SKM-1 treated with dmso at 0.1 percent for 144 hours (cell line): ENCODE measurements around the gene DDX28.
A peak's percentile ranks its signal among the peaks of the same experiment; 100 is the strongest.
"Not testable (repeated sequence)": the region's sequence is repeated elsewhere in the genome, so short reads cannot be mapped to it uniquely, and the experiment has no call there.

ENCODE experiments used
- DNase-seq: peaks from one replicate; lab custom pipeline; 2025; ENCODE audit not compliant: unreplicated experiment; lab: John Stamatoyannopoulos, UW

DDX28 gene

DNA sequence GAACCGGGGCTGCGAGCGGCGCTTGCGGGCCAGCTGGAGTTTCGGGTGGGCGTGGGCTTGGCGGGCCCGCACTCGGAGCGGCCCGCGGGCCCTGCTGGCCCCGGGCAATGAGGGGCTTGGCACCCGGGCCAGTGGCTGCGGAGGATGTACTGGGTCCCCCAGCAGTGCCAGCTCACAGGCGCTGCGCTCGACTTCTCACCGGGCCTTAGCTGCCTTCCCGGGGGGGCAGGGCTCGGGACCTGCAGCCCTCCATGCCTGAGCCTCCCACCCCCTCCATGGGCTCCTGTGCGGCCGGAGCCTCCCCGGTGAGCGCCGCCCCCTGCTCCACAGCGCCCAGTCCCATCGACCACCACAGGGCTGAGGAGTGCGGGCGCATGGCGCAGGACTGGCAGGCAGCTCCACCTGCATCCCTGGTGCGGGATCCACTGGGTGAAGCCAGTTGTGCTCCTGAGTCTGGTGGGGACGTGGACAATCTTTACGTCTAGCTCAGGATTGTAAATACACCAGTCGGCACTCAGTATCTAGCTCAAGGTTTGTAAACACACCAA is 24.7 kb downstream of the DDX28 start:
- not testable (repeated sequence) for DNase-seq

DNA sequence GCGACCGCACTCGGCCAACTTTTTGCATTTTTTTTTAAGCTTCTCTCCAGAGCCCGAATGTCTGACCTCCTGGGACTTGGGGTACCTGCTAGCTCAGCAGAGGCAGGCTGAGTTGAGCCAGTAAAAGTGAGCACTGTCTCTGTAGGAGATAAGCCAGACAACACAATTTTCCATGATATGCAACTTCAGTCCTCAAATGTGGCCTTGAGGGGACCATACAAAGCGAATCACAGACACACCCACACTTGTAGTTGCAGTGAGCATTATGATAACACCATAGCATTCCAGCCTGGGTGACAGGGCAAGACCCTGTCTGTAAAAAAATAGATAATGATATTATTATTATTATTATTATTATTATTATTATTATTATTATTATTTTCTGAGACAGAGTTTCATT is 26.4 kb downstream of the DDX28 start:
- no peak for DNase-seq

DNA sequence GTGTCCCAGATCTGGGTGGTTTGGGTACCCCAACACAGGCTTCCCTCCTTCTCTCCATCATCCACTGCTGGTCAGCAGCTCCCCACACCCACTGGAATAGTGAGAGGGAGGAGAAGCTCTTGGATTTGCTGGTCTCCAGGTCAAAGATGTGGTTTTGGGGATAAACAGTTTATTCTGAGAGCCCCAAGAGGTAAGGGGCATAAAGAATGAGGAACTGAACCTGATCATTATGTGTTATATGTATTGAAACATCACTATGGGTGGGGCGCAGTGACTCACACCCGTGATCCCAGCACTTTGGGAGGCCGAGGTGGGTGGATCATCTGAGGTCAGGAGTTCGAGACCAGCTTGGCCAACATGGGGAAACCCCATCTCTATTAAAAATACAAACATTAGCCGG is 27.6 kb downstream of the DDX28 start:
- peak; percentile 12 for DNase-seq

DNA sequence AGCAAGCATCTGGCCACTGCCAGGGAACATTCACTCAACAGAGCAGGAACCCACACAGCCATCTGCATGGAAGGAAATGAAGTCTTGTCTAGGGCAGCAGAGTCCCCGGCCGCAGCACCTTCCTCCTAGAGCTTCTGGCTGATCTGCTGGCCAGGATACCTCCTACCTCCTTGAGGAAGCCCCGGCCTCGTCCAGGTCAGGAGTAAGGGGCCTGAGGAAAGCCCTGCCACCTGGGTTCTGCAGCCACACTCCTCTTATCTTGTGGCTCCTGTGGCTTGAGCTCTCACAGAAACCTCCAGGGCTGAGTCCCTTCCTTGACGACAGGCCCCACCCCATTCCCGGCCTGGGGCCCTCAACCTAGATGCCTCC is 29.0 kb downstream of the DDX28 start:
- DNase-seq = not testable (repeated sequence)

DNA sequence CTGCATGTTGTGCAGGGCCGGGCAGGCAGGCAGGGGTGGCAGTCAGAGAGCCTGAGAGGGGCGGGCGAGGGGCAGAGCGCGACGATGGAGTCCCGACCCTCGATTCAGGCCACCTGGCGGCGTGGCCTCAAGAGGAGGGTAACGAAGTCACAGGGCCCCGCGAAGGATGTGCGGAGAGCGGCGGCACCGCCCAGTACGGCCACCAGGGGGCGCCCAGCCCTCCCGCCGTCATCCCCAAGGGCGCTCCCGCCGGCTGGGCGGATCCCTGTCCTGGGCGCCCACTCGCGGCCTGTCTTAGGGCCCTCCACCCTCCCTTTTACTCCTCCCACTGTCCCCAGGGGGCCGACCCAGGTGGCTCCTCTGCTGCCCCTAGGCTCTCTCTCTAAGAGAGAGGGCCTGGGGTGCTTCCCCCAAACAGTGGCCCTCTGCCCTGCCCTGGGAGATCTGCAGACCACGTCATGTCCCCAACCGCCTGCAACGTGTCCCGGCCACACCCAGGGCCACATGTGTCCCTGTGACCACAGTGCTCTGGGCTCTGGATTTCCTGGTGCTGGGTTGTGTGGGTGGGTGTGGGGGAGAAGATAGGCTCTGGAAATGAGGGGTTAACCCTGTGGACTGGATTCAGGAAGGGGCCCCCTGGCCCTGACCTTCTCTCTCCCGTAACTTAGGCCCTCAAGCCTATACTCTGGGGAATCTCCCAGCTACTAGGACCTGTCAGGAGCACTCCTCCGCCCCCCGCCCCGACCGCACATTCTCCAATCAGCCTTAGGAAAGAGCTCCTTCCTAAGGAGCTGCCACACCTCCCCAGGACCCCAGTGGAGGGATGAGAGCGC is 29.6 kb downstream of the DDX28 start:
- peak; percentile 79 for DNase-seq

DNA sequence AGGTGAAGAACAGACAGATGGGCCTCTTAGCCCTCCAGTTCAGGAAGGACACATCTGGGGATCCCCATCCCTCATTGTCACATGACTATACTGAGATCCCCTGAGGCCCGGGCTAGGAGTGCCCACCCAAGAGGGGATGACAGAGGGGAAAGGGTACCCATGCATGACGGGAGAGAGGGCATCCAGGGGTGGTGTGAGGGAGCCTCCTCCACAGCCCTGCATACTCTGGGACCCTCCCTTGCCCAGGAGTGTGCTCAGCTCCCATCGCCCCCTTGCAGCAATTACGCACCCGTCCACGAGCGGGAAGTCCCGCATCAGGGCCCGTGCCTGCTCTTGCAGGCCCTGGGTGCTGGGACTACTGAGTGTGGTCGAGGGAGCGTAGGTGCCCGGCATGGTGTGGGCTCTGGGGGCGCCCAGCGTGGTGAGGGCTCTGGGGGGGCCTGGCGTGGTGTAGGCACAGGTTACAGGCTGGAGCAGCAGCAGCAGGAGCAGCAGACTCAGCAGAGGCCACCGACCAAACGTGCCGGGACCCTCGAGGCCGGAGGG is 30.3 kb downstream of the DDX28 start:
- no peak for DNase-seq

DNA sequence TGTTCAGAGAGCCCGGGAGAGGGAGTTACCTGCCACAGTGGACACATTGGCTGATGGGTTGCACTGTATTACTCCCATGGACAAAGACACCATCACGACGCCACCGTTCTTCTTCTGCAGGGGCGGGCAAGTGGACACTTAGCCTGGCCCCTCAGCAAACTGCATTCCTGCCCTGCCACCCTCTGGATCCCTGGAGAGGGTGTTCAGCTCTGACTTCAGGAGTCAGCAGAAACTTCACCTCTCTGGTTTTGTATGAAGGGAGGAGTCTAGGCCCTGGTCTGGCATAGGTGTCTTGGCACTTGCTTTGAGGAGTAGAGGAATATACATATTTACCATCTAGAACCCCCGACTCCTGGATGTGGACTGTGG is 33.0 kb downstream of the DDX28 start:
- no peak for DNase-seq

DNA sequence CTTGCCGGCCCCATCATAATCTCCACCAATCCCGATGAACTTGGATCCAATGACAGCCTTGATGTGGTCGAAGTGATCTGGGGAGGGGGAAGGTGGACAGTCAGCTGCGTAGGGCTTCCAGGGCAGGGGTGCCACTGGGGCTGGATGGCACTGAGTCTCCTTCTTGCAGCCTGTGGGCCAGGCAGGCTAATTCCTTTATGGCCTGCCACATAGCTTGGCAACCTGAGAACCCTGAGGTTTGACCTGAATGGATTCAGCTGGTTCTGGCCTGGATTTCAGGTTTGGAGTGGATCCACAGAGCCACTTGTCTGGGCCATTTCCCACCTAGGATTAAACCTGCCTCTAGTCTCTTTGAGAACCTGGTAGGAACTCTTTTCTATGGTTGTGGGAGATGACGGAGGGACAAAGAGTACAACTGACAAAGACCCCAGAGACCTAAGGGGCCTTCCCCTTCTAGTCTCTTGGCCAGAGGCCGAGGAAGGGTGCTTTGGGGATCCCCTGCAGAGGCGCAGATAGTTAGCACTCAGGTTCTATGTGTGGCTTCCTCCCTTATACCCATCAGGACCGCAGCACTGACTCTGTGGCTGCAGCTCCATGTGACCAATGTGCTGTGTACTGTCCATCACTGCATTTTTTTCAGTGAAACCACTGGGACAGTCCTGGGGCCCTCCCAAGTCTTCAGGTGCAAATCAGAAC is 33.6 kb downstream of the DDX28 start:
- DNase-seq = no peak

DNA sequence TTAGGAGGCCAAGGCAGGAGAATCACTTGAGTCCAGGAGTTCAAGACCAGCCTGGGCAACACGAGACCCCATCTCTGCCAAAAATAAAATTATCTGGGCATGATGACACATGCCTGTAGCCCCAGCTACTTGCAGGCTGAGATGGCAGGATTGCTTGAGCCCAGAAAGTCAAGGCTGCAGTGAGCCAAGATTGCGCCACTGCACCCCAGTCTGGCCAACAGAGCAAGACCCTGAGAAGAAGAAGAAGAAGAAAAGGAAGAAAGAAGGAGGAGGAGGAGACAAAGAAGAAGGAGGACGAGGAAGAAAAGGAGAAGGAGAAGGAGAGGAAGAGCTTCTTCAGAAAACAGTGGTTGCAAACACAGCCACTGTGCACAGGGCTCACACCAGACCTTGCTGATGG is 34.4 kb downstream of the DDX28 start:
- no peak for DNase-seq

DNA sequence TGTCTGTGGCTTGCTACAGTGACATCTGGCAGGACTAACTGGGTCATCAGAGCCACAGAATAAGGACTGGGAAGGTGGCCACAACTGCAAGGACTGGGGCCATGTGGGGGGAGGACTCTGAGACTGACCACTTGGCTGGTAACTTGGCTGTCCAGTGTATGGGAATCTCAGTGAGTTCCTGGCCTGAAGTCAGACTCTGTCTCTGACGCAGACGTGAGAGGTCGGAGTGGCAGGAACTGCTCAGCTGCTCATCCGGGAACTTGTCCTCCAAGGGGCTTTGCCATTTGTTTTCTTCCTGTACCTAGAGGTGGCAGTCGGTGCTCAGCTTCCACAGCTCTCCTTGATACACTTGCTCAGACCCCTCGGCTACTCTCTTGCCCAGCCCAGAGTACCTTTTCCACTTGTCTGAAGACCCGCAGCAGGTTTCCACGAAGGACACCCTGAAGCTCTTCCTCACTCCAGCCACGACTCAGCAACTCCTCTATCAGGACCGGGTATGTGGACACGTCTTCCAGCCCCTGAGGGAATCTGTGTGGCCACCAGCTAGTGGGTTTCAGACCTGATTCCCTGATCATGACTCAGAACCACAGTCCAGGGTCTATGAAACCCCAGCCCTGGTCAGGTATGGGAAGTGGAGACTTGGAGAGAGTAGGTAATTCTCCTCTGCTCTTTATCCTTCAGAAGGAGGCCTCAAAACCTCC is 35.4 kb downstream of the DDX28 start:
- no peak for DNase-seq

DNA sequence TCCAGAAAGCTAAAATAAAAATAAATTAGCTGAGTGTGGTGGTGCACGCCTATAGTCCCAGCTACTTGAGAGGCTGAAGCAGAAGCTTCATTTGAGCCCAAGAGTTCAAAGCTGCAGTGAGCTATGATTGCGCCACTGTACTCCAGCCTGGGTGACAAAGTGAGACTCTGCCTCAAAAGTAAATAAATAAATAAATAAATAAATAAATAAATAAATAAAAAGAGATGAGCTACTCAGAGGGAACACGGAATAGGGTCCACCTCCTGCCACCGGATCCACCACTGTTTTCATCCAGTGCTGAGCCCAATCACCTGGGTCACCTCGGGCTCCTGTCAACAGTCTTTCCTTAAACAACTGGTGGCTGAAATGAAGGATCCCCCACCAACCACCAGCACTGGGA is 36.1 kb downstream of the DDX28 start:
- no peak for DNase-seq

DNA sequence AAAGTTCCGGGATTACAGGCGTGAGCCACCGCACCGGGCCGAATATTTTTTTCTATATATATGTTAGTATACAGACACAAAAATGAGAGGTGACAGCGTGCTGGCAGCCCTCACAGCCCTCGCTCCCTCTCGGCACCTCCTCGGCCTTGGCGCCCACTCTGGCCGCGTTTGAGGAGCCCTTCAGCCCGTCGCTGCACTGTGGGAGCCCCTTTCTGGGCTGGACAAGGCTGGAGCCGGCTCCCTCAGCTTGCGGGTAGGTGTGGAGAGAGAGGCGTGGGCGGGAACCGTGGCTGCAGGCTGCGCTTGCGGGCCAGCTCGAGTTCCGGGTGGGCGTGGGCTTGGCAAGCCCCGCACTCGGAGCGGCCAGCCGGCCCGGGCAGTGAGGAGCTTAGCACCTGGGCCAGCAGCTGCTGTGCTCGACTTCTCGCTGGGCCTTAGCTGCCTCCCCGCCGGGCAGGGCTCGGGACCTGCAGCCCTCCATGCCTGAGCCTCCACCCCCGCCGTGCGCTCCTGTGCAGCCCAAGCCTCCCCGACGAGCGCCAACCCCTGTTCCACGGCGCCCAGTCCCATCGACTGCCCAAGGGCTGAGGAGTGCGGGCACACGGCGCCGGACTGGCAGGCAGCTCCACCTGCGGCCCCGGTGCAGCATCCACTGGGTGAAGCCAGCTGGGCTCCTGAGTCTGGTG is 40.9 kb downstream of the DDX28 start:
- DNase-seq = no peak

DNA sequence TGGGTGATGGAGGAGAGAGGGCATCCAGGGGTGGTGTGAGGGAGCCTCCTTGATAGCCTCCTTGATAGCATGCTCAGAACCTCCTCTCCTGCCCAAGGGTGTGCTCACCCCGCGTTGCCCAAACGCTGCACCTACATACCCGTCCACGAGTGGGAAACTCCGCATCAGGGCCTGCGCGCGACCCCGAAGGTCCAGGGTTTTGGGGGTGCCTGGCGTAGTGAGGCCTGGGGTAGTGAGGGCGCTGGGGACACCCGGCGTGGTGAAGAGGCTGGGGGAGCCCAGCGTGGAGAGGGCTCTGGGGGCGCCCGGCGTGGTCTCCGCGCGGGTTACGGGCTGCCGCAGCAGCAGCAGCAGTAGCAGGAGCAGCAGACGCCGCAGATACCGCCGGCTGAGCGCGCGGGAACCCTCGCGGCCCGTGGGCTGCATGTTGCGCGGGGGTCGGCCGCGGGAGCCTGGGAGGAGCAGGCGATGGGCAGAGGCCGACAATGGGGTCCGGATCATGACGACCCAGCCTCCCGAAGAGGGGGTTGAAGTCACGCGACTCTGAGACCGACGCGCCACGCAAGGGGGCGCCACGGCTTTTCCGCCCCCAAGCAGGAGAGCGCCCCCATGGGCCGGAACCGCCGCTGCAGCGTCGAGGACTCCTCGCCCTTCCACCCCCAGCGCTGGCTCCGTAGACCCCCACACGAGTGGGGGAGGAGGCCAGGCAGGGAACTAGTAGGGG is 42.9 kb downstream of the DDX28 start, which contains the start of gene DPEP3:
DPEP3 (minus strand) TSS at position 545 of the 724 bp plus-strand sequence; CDS start at position 426, 119 bp downstream.
- no peak for DNase-seq

DNA sequence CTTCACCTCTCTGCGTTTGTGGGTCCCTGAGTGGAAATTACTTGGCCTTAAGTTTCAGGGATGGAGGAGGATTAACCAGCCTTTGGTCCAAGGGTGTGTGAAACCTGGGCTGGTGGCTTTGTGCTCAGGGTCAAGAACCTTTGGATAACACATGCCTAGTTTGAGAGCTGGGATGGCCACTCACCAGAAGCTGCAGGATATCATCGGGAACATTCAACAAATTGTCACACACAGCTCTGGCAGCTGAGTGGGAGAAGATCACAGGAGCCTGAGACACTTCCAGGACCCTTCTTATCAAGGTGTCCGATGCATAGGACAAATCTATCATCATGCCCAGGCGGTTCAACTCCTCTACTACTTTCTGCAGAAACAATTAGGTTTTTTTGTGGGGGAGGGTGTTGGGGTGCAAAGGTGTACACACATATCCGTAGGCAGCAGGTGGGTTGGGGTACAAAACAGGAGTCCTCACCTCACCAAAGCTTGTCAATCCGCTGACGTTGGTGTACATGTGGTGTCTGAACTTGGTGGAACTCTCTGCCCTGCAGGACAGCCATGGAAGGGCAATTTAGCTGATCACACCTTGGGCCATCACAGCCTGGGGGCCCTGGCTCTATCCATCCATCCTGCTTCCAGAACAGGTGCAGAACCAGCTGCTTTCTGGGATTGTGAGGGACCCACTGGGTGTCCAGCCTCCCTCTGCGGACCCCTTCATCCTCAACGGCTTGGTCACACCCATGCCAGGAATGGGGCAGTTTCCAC is 45.4 kb downstream of the DDX28 start:
- no peak for DNase-seq

DNA sequence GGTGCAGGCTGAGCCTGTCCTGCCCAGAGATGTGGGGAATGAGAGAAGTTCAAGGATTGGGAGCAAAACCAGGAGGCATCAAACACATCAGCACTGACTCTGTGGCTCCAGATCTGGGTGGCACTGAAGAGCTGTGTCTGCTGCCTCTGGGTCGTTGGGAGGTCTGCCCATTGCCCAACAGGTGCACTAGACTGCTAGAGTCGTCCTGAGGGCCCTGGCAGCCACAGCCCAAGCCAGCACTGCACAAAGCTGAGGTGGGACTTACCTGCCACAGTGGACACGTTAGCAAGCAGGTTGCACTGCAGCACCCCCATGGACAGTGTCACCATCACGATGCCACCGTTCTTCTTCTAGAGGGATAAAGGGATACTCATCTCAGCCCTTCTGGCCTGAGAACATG is 46.0 kb downstream of the DDX28 start:
- DNase-seq = no peak

DNA sequence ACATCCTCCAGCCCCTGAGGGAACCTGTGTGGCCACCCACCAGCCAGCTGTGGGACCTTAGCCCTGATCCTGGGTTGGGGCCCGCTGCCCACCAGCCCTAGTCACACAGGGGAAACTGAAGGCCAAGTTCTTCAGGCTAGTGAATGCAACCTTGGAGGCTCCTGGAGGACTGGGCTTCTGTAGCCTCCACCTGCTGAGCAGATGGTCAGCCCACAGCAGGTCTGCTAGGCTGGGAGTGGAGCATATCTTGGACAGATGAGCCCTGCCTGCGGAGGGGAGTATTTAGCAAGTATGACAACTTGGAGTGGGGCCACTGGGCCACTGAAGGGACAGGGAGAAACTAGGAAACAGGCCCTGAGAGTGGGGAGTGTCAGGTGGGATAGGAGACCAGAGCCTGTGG is 46.8 kb downstream of the DDX28 start:
- no peak for DNase-seq

DNA sequence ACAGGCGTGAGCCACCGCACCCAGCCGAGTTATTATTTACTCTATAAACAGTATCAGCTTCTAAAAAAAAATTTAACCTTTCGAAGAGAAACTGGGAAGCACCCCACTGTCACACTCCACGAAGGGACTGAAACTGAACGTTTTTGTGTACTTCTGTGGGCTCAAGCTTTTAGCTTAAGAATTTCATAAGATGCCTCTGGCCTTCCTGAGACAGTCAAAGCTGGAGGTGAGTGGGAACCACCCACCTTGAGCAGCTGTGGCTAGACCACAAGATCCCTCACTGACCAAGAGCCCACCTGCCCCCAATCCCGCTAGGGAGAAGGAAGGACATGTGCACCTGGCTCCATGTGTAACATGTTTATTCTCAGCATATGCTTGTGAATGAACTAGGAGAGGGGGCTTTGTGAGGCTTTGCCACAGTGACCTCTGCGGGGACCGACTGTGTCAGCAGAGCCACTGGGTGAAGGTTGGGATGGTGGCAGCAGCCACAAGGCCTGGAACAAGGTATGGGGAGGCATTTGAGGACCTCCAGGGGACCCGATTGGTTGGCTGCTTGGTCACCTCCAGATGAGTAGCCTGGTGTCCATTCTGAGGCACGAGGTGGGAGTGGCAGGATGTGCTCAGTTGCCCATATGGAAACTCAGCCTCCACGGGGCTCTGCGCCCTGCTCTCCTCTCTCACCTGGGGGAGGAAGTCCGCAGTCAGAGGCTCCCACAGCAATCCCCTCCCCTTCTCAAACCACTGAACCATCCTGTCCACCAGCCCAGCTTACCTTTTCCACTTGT is 47.5 kb downstream of the DDX28 start:
- DNase-seq = no peak

DNA sequence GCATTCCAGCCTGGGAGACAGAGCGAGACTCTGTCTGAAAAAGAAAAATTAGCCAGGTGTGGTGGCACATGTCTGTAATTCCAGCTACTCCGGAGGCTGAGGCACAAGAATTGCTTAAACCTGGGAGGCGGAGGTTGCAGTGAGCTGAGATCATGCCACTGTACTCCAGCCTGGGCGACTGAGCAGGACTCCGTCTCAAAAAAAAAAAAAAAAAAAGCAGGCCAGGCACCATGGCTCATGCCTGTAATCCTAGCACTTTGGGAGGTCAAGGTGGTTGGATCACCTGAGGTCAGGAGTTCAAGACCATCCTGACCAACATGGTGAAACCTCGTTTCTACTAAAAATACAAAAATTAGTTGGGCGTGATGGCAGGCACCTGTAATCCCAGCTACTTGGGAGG is 50.7 kb downstream of the DDX28 start:
- DNase-seq = not testable (repeated sequence)

DNA sequence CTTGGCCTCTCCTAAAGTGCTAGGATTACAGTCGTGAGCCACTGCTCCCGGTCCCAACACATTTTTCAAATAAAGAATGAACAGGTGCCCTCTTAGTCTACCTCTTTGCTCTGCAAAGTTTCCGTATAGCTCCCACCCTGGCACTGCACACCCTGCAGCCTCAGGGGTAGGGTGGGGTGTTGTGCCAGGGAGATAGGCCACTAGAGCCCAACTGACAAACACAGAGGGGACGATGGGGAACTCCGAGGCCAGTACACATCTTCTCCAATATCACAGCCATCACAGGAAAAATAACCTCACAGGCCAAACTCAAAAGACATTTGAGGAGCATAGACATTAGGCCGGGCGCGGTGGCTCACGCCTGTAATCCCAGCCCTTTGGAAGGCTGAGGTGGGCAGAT is 51.9 kb downstream of the DDX28 start:
- DNase-seq = no peak
